Measurements from ENCODE around the gene EVA1C. TPM values are rescaled to one million over a fixed set of nuclear protein-coding genes. Genes with fewer than 3 reads are reported as not detected.

Gene EVA1C
- polyA plus RNA-seq, 1 donor from 2014 or later: 2.1 TPM

DNA sequence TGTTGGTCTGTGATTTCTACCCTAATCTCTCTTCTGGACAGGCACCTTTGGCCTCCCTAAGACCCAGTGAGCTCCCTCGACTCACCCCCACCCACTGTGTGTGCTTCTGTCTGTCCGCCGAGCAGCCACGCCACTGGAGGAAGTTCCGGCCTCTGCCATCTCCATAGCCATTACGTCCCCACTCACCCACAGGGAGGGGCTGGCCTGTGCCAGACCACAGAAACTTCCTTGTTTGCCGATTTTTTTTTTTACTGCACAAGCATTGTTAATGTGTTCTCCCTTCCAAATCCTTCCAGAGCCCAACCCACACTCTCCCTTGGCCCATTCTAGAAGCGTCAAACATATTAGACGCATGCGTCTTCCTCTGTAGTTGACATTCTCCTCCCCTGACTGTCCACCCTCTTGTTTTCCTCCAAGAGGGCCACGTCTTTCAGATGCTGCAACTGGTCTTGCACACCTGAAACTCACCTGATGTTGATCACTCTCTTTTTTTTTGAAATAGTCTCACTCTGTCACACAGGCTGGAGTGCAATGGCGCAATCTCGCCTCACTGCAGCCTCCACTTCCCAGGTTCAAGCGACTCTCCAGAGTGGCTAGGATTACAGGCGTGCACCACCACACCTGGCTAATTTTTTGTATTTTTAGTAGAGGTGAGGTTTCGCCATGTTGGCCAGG is 72.3 kb downstream of the EVA1C start:
- H3K36me3 ChIP-seq (ENCODE audit: insufficient read depth, low read length): no peaks in the 10 kb centered on the region
- TF ChIP-seq POLR2AphosphoS5 (IDR thresholded peaks at IDR 0.05) (no peak), REST (IDR thresholded peaks at IDR 0.05; ENCODE audit: borderline replicate concordance) (no peak), MXI1 (conservative IDR thresholded peaks at IDR 0.05; ENCODE audit: poor library complexity, severe bottlenecking) (no peak), SMC3 (conservative IDR thresholded peaks at IDR 0.05; ENCODE audit: poor library complexity) (no peak), CTCF (IDR thresholded peaks at IDR 0.05; ENCODE audit: poor library complexity, severe bottlenecking) (no peak), EP300 (conservative IDR thresholded peaks at IDR 0.05; ENCODE audit: poor library complexity, severe bottlenecking) (no peak), EZH2 (IDR thresholded peaks at IDR 0.05; ENCODE audit: borderline replicate concordance, insufficient read depth, low read length, poor library complexity, severe bottlenecking) (no peak), RAD21 (conservative IDR thresholded peaks at IDR 0.05) (no peak), TAF1 (IDR thresholded peaks at IDR 0.05; ENCODE audit: low read depth) (no peak)
- no peak overlapping the region for H2AFZ ChIP-seq (ENCODE audit: low read depth, low read length)
- no peak overlapping the region for H3K9ac ChIP-seq (ENCODE audit: low read length)
- H4K20me1 ChIP-seq (ENCODE audit: insufficient read depth): no peaks in the 10 kb centered on the region
- no peak overlapping the region for H3K27ac ChIP-seq (ENCODE audit: low read length)
- H3K4me3 ChIP-seq (ENCODE audit: low read length): no peak overlapping the region
- no peaks in the 10 kb centered on the region for H3K79me2 ChIP-seq (replicated peaks; ENCODE audit: insufficient read depth, low read length)
- H3K27me3 ChIP-seq (ENCODE audit: insufficient read depth, low read depth, low read length): no peaks in the 10 kb centered on the region
- no peak overlapping the region for H3K4me2 ChIP-seq (ENCODE audit: low read length)
- H3K9me3 ChIP-seq (ENCODE audit: low read length): peaks cover 3% of the 10 kb centered on the region
- no peaks in the 10 kb centered on the region for H3F3A ChIP-seq (ENCODE audit: insufficient read depth, low read length, poor library complexity, severe bottlenecking)
- no peaks in the 10 kb centered on the region for H3K9me2 ChIP-seq (ENCODE audit: insufficient read depth, low read length)

- Histone ChIP-seq H3K9me2 (ENCODE audit: insufficient read depth, low read length) (no peaks in the 10 kb centered on the region), H3K36me3 (ENCODE audit: insufficient read depth, low read length) (no peaks in the 10 kb centered on the region), H3K9me3 (ENCODE audit: low read length) (peaks cover 3% of the 10 kb centered on the region), H3K4me2 (ENCODE audit: low read length) (no peak overlapping the region), H3K79me2 (replicated peaks; ENCODE audit: insufficient read depth, low read length) (no peaks in the 10 kb centered on the region), H3K9ac (ENCODE audit: low read length) (no peak overlapping the region), H3K4me3 (ENCODE audit: low read length) (no peak overlapping the region), H3K27me3 (ENCODE audit: insufficient read depth, low read depth, low read length) (no peaks in the 10 kb centered on the region), H3F3A (ENCODE audit: insufficient read depth, low read length, poor library complexity, severe bottlenecking) (no peaks in the 10 kb centered on the region), H2AFZ (ENCODE audit: low read depth, low read length) (no peak overlapping the region), H4K20me1 (ENCODE audit: insufficient read depth) (no peaks in the 10 kb centered on the region), H3K27ac (ENCODE audit: low read length) (no peak overlapping the region)
- TF ChIP-seq MXI1 (conservative IDR thresholded peaks at IDR 0.05; ENCODE audit: poor library complexity, severe bottlenecking): no peak
- TF ChIP-seq CTCF (IDR thresholded peaks at IDR 0.05; ENCODE audit: poor library complexity, severe bottlenecking): no peak
These were observed 79.9 kb downstream of the EVA1C start for GRCh38 chr21:32492376-32492775.
